HL-60/S4 treated with retinoic acid at 250 ng/mL for 4 days and 3 days (cell line): ENCODE results near the gene CCHCR1.
"Not testable (repeated sequence)": the region's sequence is repeated elsewhere in the genome, so short reads cannot be mapped to it uniquely, and the experiment has no call there.

Experiments used
- in situ Hi-C: fragments of 300-500 bp; cut with MboI; formaldehyde crosslinking; loops from 2 replicates; pipeline ENCODE4 v1.7.0; 2022; ENCODE audit warnings: low sequenced_read_pairs

CCHCR1 gene

DNA sequence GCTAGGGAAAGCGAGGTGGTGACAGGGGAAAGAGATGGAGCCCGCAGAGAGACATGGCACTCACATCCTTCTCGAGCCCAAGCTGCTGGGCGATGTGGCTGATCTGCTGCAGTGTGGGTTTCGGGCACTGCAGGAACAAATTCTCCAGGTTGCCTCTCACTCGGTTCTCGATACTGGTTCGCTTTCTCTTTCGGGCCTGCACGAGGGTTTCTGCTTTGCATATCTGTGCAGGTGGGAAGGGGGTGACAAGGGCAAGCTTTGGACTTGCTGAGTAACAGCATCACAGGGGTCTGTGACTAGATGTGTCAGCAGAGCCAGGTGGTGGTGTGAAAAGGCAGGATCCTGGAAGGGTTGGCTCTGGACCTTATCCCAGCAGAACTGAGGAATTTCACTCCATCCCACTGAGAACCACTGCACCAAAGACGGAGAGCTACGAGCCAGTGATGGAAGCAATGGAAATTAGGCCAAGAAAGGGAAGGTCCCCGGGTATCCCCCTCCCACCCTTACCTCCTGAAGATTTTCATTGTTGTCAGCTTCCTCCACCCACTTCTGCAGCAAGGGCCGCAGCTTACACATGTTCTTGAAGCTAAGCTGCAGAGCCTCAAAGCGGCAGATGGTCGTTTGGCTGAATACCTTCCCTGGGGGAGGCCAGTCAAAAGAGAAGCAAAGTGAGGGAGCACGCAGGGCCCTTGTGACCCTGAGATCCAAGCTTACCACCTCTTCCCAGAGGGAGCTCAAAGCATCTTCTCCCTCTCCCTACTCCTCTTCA, 7.6 kb upstream of the CCHCR1 start:
- in situ Hi-C loops = not testable (repeated sequence)

DNA sequence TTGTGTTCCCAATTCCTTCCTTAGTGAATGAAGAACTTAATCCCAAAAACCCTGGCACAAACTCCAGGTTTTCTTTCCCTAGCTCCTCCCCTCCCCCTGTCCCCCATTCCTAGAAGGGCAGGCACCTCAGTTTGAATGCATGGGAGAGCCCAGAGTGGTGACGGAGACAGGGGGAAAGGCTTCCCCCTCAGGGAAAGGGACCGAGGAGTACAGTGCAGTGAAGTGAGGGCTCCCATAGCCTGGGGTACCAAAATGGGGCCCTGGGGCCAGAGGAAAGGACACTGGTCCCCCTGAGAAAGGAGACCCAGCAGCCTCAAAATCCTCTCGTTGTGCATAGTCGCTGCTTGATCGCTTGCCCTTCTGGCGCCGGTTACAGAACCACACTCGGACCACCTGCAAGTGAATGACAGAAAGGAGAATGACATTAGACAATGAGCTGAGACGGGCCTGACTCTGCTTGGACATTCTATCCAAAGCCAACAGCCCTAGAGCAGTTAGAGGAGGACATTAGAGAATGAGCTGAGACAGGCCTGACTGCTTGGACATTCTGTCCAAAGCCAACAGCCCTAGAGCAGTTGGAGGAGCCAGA, 7.0 kb upstream of the CCHCR1 start:
- in situ Hi-C loops = not testable (repeated sequence)

DNA sequence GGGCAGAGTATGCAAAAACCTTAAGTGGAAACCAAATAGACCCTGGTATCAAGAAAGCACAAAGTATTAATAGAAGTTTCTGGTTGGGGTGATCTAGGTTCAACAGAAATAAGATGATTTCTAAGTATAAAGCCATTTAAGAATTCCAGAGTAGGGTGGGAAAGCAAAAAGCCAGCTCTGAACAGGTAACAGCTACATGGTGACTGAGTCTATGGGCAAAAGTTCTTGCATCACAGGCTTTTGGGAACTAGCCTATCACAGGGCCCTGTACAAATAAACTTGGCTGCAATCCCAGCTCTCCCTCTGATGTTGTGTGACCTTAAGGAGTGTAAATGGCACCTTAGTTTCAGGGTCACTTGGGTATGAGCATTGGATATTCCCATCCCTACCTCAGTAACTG, 6.3 kb upstream of the CCHCR1 start:
- in situ Hi-C loops = no loop called here

DNA sequence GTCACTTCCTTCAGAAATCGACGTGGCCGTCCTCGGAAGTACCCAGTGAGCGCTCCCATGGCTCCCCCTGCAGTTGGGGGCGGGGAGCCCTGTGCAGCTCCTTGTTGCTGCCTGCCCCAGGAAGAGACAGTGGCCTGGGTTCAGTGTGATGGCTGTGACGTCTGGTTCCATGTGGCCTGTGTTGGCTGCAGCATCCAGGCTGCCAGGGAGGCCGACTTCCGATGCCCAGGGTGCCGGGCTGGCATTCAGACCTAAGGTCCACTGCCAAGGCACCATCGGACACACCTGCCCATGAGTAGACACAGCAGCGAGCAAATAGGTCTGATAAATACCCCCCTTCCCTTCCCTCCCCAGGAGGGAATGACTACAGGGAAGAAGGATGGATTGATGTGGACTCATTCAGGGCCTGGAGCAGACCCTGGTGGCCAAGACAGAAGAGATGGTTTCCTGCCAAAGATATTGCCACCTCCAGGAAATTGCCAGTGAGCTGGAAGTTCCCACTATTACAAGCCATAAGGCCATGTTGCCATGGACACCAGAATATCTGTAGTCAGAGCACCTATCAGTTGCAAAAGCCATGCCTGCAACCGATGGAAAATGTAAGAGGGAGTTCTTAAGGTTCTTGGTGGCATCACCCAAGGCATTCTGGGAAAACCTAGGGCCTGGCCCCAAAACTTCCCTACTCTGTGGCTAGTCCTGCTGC, 5.0 kb upstream of the CCHCR1 start:
- in situ Hi-C loops = no loop called here

DNA sequence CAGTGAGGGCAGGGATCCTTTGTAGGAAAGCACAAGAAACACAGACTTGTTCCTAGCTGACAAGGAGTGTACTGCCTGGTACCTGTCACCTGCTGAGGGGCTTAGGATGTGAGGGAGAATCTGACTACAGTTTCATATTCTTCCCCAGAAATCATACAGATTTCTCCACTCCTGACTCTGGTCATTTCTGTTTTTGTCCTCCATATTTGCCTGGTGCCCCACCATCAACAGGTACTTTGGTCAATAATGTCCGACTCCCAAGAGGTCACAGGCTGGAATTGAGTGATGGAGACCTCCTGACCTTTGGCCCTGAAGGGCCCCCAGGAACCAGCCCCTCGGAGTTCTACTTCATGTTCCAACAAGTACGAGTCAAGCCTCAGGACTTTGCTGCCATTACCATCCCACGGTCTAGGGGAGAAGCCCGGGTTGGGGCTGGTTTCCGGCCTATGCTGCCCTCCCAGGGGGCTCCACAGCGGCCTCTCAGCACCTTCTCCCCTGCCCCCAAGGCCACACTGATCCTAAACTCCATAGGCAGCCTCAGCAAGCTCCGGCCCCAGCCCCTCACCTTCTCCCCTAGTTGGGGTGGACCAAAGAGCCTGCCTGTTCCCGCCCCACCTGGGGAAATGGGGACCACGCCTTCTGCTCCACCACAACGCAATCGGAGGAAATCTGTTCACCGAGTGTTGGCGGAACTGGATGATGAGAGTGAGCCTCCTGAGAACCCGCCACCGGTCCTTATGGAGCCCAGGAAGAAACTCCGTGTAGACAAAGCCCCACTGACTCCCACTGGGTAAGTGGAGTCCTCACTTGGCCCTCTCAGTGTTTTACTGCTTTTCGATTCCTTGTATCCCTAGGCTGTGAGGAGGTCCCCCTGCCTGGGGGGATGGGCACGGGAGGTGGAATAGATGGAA, 3.9 kb upstream of the CCHCR1 start:
- in situ Hi-C loops = no loop called here

DNA sequence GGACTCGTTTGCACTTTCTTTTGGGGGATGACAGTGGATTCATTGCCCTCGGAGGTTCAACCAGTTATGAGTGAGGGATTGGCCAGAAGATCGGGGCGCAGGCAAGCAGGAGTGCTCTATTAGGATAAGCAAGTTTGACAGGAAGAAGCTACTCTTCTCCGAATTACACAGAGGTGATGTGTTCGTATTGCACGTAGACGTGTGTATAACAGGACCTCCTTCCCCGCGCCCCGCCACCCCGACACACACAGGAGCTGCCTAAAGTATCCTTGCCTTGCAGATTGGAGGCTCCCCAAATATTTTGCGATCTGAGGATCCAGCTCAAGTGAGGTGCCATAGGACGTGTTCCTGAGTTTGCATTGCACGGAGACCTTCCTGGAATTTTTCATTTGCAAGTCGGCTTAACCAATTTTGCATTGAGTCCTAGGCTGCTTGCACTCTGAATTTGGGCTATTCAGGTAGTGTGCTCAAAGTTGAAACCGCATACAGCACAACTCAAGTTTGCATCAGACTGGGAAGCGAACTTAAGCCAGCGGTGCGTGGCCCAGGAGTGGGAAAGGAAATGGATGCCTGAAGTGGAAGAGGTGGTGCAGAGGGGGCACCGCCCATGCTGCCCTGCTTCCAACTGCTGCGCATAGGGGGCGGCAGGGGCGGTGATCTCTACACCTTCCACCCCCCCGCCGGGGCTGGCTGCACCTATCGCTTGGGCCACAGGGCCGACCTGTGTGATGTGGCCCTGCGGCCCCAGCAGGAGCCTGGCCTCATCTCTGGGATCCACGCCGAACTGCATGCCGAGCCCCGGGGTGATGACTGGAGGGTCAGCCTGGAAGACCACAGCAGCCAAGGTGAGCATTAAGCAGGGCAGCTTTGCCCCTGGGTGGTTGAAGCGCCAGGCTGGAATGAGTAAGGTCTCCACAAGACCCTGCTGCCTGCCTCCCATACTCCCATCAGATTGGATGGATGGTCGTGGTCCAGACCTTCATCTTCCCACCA, 1.6 kb upstream of the CCHCR1 start:
- in situ Hi-C loops = no loop called here

DNA sequence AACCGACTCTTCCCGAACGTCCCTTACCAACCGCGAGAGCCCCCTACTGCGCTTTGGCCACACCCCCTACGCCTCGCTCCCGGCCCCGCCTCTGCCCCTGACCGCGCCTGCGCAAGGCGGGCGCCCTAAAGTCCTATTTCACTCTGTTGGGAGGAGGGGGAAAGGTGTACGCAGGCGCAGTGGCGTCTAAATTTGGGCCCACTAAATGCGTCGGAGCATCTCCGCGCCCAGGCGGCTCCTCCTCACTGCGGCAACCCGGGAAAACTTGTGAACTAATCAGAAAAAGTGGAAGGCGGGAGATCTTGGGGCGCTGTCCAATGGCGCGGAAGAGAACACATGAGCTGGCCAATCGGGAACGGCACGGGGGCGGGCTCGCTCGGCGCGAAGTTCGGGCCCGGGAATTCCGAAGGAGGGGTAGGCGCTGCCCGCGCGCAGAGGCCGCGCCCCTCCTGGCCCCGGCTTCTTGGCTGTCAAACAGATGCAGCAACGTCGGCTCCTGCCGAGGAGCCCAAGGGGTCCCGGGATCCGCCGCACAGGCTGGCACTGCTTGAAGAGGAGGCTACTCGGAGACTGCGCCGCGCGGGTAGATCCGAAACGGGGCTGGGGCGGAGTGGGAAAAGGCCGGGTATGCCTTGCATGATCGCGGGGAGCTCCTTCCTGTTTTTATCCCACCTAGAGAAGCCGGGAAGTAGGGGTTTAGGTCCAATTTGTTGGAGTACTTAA, 699 bp upstream of the CCHCR1 start, which contains the start of gene TCF19:
Gene TCF19 (plus strand): TSS at position 450 of the 723 bp plus-strand sequence. CDS start 881 bp downstream, outside the sequence.
- in situ Hi-C loops = no loop called here

DNA sequence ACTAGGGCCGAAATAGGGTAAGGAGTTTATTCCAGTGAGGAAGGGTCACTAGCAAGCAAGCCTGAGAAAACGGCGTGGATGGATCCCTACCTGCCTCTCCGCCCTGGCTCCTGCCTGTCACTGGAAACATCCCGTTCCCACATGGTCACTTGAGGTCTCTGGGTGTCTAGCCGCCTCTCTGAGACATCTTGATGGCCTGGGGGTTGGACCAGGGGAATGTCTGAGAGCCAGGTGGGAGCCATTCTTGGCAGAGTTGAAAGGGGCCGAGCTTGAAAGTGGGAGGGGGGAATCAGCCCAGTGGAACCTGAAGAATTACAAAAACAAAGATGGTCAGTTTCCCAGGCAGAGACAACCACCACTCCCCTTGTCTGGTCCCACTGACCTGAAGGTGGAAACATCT, 961 bp downstream of the CCHCR1 start:
- in situ Hi-C loops = no loop called here

DNA sequence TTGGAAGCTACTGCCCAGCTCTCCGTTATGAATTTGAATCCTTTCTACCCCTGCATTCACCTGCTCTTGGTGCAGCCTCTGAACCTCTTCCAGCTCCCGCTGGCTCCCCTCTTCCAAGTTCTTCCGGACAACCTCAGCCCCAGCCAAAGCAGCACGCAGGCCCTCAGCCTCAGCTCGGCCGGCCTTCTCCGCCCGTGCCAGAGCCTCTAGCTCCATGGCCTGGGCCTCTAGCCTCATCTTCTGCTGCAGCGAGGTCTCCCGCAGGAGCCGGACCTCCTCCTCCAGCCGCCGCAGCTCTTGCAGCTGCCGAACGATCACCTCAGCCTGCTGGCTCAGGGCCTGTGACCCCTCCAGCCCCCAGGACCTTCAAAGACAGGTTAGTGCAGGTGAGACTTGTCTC, 3.2 kb downstream of the CCHCR1 start:
- in situ Hi-C loops = no loop called here

DNA sequence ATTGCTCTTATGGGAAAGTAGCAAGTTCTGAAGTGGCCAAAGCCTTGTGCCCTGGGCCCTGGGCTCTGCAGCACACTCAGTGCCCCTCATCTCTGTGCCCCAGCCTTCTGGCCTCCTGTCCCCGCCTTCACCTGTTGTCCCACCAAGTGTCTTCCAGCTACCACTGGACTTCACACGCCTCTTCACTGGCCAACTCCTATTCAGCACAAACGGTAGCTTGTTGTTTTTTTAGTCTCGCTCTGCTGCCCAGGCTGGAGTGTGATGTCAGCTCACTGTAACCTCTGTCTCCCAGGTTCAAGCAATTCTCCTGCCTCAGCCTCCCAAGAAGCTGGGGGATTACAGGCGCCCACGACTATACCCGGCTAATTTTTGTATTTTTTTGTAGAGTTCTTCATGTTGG, 4.8 kb downstream of the CCHCR1 start:
- in situ Hi-C loops = no loop called here

DNA sequence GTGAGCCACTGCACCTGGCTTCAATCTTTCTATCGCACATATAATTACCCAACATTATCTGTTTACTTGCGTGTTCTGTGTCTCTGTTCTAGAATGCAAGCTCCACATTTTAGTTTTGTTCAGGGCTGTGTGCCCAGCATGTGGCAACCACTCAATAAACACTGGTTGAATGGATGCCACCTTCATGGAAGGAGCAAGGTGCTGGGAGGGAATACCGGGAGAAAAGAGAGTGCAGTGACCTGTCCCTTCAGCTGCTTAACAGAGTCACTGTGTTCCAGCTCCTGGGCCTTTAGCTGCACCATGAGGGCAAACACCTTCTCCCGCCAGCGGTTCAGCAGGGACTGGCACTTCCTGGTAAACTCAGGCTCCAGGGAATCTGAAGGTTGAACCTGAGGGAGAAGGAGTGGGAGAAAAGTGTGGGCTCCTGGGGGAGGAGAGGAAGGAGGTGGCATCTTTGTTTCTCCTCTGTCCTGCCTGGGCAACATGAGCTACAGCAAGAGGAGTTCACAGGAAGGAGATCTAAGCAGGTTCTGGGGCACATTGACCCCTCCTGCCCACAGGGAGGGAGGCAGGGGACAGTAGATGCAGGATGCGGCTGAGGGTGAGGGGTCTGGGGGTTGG, 7.7 kb downstream of the CCHCR1 start:
- in situ Hi-C loops = no loop called here

DNA sequence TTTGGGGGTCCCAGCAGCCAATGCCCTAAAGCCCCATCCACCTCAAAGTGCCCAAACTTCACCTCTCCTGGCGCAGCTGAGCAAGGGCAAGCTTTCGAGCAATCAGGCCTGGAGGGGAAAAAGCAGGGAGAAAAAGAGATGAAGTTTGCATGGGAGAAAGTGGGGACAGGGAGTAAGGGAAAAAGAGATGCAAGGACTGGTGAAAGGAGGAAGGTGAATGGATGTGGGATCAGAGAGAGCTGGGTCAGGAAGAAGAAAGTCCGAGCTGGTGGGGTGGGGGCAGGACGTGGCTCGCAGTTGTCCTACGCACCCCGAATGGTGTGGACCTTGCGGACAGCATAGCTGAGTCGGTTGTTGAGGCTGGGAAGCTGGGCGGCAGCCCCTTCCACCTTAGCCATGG, 12.2 kb downstream of the CCHCR1 start:
- in situ Hi-C loops = no loop called here

DNA sequence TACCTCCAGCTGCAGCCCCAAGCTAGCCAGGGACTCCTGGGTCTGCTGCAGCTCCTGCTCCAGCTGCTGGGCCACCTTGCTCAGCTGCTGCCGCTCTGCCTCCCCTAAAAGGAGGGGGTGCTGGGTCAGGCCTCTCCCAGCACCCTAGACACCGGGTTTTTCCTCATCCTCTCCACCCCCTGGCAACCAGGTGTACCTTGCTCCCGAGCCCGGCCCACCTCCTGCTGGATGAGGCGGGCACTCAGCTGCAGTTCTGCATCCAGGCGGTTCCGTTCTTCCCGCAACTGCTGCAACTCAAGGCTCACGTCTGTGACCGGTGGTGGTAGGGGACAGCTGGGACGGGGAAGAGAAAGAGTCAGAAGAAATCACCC, 12.6 kb downstream of the CCHCR1 start:
- in situ Hi-C loops = no loop called here

DNA sequence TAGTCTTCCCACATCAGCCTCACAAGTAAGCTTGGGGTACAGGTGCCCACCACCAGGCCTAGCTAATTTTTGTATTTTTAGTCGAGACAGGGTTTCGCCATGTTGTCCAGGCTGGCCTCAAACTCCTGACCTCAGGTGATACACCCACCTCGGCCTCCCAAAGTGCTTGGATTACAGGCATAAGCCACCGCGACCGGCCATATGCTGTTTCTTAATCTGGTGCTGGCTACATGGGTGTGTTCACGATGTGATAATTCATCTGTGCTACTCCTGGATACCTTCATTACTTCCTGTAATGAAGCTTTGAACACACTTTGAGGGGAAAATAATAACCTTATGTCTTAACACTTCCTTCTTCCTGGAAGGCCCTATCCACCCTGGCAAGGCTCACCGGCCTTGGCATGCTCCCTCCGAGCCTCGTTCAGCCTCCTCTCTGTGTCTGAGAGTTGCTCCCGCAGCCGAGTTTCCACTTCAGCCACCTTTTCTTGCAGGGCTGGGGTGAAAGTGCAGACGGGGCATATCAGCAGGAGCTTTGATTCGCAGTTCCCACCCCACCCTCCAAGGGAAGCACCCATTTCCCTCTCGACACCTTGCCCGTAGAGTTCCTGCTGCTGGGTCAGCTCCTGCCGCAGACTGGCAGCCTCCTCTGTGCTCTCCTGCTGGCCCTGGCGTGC, 13.2 kb downstream of the CCHCR1 start:
- in situ Hi-C loops = no loop called here

DNA sequence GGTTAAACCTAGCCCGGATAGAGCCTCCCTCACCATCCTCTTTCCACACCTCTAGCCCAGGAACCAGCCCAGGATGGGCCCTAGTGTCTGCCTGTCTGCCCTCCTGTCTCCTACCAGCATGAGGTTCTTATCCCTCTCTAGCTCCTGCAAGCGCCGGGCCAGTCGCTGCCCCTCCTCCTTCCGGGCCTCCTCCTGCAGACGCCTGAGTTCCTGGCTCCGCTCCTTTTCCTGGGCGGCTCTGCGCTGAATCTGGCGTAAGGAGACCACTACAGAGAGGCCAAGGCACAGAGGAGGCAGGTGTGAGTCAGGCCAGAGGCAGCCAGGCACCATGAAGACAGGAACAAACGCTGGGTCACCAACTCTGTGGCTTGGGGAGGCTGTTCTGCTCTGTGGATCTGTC, 14.5 kb downstream of the CCHCR1 start:
- in situ Hi-C loops = no loop called here

DNA sequence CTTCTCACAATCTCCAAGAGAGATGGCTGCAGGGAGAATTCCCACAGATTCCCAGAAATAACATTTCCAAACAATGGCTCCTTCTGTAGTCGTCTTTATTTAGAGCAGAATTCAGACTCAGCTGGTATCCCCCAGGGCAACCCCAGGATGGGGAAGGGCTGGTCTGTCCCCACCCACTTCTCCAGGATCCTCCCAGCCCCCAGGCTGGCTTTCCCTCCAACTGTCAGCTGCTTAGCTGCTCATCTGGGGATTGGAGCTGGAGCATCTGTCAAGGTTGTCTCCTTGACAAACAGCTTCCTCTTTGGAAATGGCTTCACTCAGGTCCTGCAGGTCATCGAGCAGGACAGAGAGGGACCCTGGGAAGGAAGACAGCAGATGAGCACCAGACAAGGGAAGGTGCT, 15.2 kb downstream of the CCHCR1 start:
- in situ Hi-C loops = no loop called here

DNA sequence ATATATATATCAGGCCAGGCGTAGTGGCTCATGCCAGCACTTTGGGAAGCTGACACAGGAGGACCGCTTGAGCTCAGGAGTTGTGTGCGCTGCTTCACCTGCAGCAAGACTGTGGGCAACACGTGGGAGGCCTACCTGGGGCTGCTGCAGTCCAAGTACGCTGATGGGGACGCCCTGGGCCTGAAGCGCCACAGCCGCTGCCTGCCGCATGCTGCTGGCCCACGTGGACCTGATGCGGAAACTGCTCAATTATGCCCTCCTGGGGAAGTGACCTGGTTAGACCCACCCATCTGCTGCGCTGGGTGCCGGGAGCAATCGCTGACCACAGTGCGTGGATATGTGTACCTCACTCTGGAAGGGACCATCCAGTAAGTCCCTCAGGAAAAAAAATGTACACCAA, 17.0 kb downstream of the CCHCR1 start:
- in situ Hi-C loops = no loop called here

DNA sequence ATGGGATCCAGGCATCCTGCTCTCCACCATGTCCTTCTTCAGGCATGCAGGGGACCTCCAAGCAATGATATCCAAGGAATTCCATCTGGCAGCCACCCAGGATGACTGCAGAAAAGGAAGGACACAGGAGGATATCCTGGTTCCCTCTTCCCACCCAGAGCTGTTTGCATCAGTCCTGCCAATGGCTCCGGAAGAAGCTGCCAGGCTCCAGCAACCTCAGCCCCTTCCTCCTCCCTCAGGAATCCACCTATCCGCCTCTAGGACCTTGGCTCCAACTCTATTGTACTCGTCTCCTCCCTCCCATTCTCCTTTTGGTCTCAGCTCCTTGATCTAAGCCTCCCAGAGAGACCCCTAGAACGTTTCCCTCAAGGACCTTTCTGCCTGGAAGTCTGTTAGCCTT, 18.0 kb downstream of the CCHCR1 start:
- in situ Hi-C loops = loop anchor here (5.0 to 10.0 kb wide), 2 partner anchors 53 to 225 kb away; no protein-coding TSS in a partner anchor
